ENCODE data around the gene FRK. TPM values are rescaled to one million over a fixed set of nuclear protein-coding genes. Genes with fewer than 3 reads are reported as not detected.

Gene FRK
- polyA plus RNA-seq, 4 donors: 2.9 to 11.2 (median 5.8) TPM

DNA sequence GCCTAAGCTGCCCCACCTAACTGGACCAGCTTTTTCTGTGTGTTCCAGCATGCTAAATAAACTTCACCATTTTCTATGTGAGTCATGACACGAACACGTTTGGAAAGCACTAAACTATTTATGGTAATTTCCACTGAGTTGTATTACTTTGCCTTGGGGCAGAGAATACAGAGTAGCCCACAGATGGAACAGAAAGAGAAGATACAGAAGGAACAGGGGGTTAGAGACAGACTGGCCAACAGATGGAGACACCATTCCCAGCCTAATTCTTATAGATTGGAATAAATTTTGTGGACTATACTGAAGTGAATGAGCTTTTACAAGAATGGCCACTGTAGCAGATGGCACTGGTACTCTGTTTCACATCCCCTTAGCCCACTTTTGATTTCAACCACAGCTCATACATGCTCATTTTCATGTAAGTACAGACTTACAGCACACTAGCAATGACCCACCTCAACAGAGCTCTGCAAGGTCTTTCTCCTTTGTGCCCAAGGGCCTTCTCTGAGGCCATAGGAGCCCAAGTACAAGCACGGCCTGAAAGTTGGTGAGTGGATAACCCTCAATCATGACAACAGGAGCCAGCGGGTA, 26.8 kb upstream of the FRK start:
- 64 to 78% (median 68%) methylated on average over 4 of the region's 4 CpGs for WGBS, 3 donors
- Histone ChIP-seq H3K4me3 (ENCODE audit: low read depth in 1 of 3, low read length in 3 of 3) (no peak overlapping the region), H3K36me3 (ENCODE audit: control insufficient read depth in 3 of 3, insufficient read depth in 2 of 3, low read depth in 1 of 3, low read length in 3 of 3) (no peaks in the 10 kb centered on the region), H3K4me1 (ENCODE audit: control insufficient read depth in 3 of 3, insufficient read depth in 2 of 3, low read depth in 1 of 3, low read length in 2 of 3) (no peaks in the 10 kb centered on the region), H3K27ac (ENCODE audit: low read depth in 1 of 3, low read length in 2 of 3) (no peak overlapping the region), H3K27me3 (ENCODE audit: control insufficient read depth in 3 of 3, insufficient read depth in 3 of 3, low read length in 3 of 3) (no peaks in the 10 kb centered on the region), H3K9me3 (ENCODE audit: control insufficient read depth in 2 of 2, insufficient read depth in 1 of 2, low read depth in 1 of 2, low read length in 1 of 2) (no peaks in the 10 kb centered on the region)
- DNase-seq: no peak
- FAIRE-seq: no peak

DNA sequence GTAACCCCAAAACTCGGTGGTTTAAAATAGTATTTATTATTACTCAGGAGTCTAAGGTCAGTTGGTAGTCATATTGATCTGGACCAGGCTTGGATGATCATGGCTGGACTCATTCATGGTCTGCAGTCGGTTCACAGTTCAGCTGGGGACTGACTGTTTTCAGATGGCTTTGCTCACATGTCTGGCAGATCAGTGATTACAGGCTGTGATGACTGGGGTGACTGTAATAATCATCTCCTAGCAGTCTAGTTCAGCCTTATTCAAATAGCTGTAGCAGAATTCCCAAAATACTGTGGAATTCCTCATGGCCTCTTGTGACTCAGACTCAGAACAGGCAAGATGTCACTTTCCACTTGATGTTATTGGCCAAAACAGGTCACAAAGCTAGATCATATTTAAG, 23.6 kb upstream of the FRK start:
- H3K9me3 ChIP-seq (ENCODE audit: control insufficient read depth in 2 of 2, insufficient read depth in 1 of 2, low read depth in 1 of 2, low read length in 1 of 2): no peaks in the 10 kb centered on the region
- no peak overlapping the region for H3K4me3 ChIP-seq (ENCODE audit: low read depth in 1 of 3, low read length in 3 of 3)
- H3K27me3 ChIP-seq (ENCODE audit: control insufficient read depth in 3 of 3, insufficient read depth in 3 of 3, low read length in 3 of 3): no peaks in the 10 kb centered on the region
- FAIRE-seq: no peak
- H3K36me3 ChIP-seq (ENCODE audit: control insufficient read depth in 3 of 3, insufficient read depth in 2 of 3, low read depth in 1 of 3, low read length in 3 of 3): no peaks in the 10 kb centered on the region
- no peak overlapping the region for H3K27ac ChIP-seq (ENCODE audit: low read depth in 1 of 3, low read length in 2 of 3)
- H3K4me1 ChIP-seq (ENCODE audit: control insufficient read depth in 3 of 3, insufficient read depth in 2 of 3, low read depth in 1 of 3, low read length in 2 of 3): no peaks in the 10 kb centered on the region
- DNase-seq: no peak
- whole genome bisulfite sequencing, 3 donors: 83 to 95% (median 88%) methylated on average over 2 of the region's 2 CpGs

DNA sequence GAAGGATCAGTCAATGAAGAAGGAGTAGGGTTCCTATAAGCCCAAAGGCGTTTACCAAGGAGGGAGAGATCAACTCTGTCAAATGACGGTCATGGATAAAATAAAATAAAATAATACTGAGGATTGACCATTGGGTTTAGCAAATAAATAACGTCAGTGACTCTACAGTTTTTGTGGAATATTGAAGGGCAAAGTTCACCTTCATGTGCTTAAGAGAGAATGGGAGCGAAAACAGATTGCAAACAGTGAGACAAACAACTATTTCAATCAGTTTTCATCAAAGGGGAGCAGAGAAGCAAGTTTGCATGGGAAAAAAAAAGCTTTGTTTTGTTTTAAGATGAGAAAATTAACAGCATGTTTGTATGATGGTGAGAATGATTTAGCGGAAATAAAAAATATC, 22.4 kb upstream of the FRK start:
- WGBS, 3 donors: 73 to 85% (median 74%) methylated on average over 5 of the region's 5 CpGs
- FAIRE-seq (no peak), DNase-seq (no peak)
- H3K36me3 ChIP-seq (ENCODE audit: control insufficient read depth in 3 of 3, insufficient read depth in 2 of 3, low read depth in 1 of 3, low read length in 3 of 3): no peaks in the 10 kb centered on the region
- no peaks in the 10 kb centered on the region for H3K9me3 ChIP-seq (ENCODE audit: control insufficient read depth in 2 of 2, insufficient read depth in 1 of 2, low read depth in 1 of 2, low read length in 1 of 2)
- no peaks in the 10 kb centered on the region for H3K4me1 ChIP-seq (ENCODE audit: control insufficient read depth in 3 of 3, insufficient read depth in 2 of 3, low read depth in 1 of 3, low read length in 2 of 3)
- H3K27me3 ChIP-seq (ENCODE audit: control insufficient read depth in 3 of 3, insufficient read depth in 3 of 3, low read length in 3 of 3): no peaks in the 10 kb centered on the region
- H3K27ac ChIP-seq (ENCODE audit: low read depth in 1 of 3, low read length in 2 of 3): no peak overlapping the region
- H3K4me3 ChIP-seq (ENCODE audit: low read depth in 1 of 3, low read length in 3 of 3): no peak overlapping the region

DNA sequence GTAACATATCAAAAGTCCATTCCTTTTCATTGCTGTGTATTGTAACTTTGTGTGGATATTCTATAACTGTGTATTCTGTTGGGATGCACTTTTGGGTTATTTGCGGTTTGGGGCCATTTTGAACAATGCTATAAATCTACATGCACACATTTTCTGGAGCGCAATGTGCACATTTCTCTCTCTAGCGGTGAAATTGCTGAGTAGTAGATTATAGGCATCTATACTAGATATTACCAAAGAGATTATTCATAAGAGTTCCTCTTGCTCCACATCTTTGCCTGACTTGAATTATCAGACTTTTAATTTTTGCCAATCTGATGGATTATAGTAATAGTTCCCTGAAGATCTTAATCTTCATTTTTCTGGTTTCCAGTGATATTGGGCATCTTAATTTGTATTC, 18.3 kb upstream of the FRK start:
- H3K36me3 ChIP-seq (ENCODE audit: control insufficient read depth in 3 of 3, insufficient read depth in 2 of 3, low read depth in 1 of 3, low read length in 3 of 3): no peaks in the 10 kb centered on the region
- no peaks in the 10 kb centered on the region for H3K27me3 ChIP-seq (ENCODE audit: control insufficient read depth in 3 of 3, insufficient read depth in 3 of 3, low read length in 3 of 3)
- DNase-seq: no peak
- WGBS, 3 donors: 98% methylated on average over 3 of the region's 3 CpGs
- H3K9me3 ChIP-seq (ENCODE audit: control insufficient read depth in 2 of 2, insufficient read depth in 1 of 2, low read depth in 1 of 2, low read length in 1 of 2): no peaks in the 10 kb centered on the region
- no peak for FAIRE-seq
- H3K4me1 ChIP-seq (ENCODE audit: control insufficient read depth in 3 of 3, insufficient read depth in 2 of 3, low read depth in 1 of 3, low read length in 2 of 3): no peaks in the 10 kb centered on the region
- H3K4me3 ChIP-seq (ENCODE audit: low read depth in 1 of 3, low read length in 3 of 3): no peak overlapping the region
- no peak overlapping the region for H3K27ac ChIP-seq (ENCODE audit: low read depth in 1 of 3, low read length in 2 of 3)

GRCh38 chr6:116078522-116078921, 17.8 kb upstream of the FRK start:
- WGBS, 3 donors: 73 to 84% (median 77%) methylated on average over 3 of the region's 3 CpGs
- Histone ChIP-seq H3K4me3 (ENCODE audit: low read depth in 1 of 3, low read length in 3 of 3) (no peak overlapping the region), H3K4me1 (ENCODE audit: control insufficient read depth in 3 of 3, insufficient read depth in 2 of 3, low read depth in 1 of 3, low read length in 2 of 3) (no peaks in the 10 kb centered on the region), H3K36me3 (ENCODE audit: control insufficient read depth in 3 of 3, insufficient read depth in 2 of 3, low read depth in 1 of 3, low read length in 3 of 3) (no peaks in the 10 kb centered on the region), H3K27me3 (ENCODE audit: control insufficient read depth in 3 of 3, insufficient read depth in 3 of 3, low read length in 3 of 3) (no peaks in the 10 kb centered on the region), H3K27ac (ENCODE audit: low read depth in 1 of 3, low read length in 2 of 3) (no peak overlapping the region), H3K9me3 (ENCODE audit: control insufficient read depth in 2 of 2, insufficient read depth in 1 of 2, low read depth in 1 of 2, low read length in 1 of 2) (no peaks in the 10 kb centered on the region)
- no peak for FAIRE-seq
- DNase-seq: no peak

- 91 to 96% (median 96%) methylated on average over 2 of the region's 2 CpGs for WGBS, 3 donors
- FAIRE-seq: no peak
- no peak for DNase-seq
Measured at GRCh38 chr6:116074732-116075390, 14.2 kb upstream of the FRK start.

DNA sequence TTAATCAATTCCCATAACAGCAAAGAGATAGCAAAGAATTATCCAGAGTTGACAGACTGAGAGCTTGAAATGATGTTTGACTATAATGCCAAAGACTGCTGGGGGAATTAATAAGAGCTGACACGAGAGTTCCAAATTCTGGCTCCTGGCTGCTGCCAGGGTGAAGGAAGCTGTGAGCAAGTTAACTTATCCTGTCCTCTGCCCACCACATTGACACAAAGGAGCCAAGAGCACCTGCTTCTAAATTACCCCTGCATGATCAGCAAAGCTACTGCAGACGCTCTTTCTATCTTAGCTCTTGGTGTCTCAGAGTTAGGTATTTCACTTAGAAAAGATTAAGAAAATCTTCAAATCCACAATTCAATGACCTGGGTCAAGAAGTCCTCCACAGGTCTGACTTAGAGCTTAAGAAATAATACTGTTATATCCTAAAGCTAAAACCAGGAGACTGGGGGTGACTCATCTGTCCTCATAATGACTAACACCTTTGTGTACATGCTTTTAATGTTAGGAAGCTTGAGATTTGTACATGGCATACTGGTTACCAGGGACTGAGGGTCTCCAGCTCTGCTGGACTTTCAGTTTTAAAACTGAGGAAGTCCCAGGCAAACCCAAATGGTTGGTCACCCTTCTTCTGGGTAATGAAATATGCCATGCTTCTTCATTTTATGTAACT, 13.2 kb upstream of the FRK start:
- H3K27ac ChIP-seq (ENCODE audit: low read depth in 1 of 3, low read length in 2 of 3): no peak overlapping the region
- WGBS, 3 donors: 69 to 83% (median 83%) methylated on average over 2 of the region's 2 CpGs
- no peak for FAIRE-seq

More at GRCh38 chr6:116074732-116075390, 14.2 kb upstream of the FRK start:
- Histone ChIP-seq H3K27ac (ENCODE audit: low read depth in 1 of 3, low read length in 2 of 3) (no peak overlapping the region), H3K27me3 (ENCODE audit: control insufficient read depth in 3 of 3, insufficient read depth in 3 of 3, low read length in 3 of 3) (no peaks in the 10 kb centered on the region), H3K4me1 (ENCODE audit: control insufficient read depth in 3 of 3, insufficient read depth in 2 of 3, low read depth in 1 of 3, low read length in 2 of 3) (no peaks in the 10 kb centered on the region), H3K36me3 (ENCODE audit: control insufficient read depth in 3 of 3, insufficient read depth in 2 of 3, low read depth in 1 of 3, low read length in 3 of 3) (no peaks in the 10 kb centered on the region), H3K9me3 (ENCODE audit: control insufficient read depth in 2 of 2, insufficient read depth in 1 of 2, low read depth in 1 of 2, low read length in 1 of 2) (no peaks in the 10 kb centered on the region), H3K4me3 (ENCODE audit: low read depth in 1 of 3, low read length in 3 of 3) (no peak overlapping the region)

DNA sequence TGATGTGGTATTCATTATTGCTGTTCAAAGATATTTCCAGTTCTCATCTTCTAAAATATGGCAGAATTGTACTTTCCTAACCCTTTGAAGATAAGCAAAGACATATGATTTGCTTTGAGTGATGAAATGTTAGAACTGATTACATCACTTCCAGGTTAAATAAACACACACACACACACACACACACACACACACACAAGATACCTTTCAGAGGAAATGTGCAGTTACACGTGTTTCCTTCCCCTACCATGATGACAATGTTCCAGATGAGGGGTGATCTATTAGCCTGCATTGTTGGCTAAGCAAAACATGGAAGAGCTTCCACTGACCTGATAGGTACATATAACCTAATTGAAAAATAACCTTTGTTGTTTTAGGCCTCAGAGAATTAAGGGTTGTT, 11.7 kb upstream of the FRK start:
- Histone ChIP-seq H3K4me1 (ENCODE audit: control insufficient read depth in 3 of 3, insufficient read depth in 2 of 3, low read depth in 1 of 3, low read length in 2 of 3) (no peaks in the 10 kb centered on the region), H3K27ac (ENCODE audit: low read depth in 1 of 3, low read length in 2 of 3) (no peak overlapping the region), H3K4me3 (ENCODE audit: low read depth in 1 of 3, low read length in 3 of 3) (no peak overlapping the region), H3K9me3 (ENCODE audit: control insufficient read depth in 2 of 2, insufficient read depth in 1 of 2, low read depth in 1 of 2, low read length in 1 of 2) (no peaks in the 10 kb centered on the region), H3K36me3 (ENCODE audit: control insufficient read depth in 3 of 3, insufficient read depth in 2 of 3, low read depth in 1 of 3, low read length in 3 of 3) (no peaks in the 10 kb centered on the region), H3K27me3 (ENCODE audit: control insufficient read depth in 3 of 3, insufficient read depth in 3 of 3, low read length in 3 of 3) (no peaks in the 10 kb centered on the region)
- FAIRE-seq (no peak), DNase-seq (peak in 1 of 2 donors; percentile 41)
- 40 to 74% (median 49%) methylated on average over 1 of the region's 1 CpG for WGBS, 3 donors

More for the DNA sequence above, 13.2 kb upstream of the FRK start:
- Histone ChIP-seq H3K27me3 (ENCODE audit: control insufficient read depth in 3 of 3, insufficient read depth in 3 of 3, low read length in 3 of 3) (no peaks in the 10 kb centered on the region), H3K9me3 (ENCODE audit: control insufficient read depth in 2 of 2, insufficient read depth in 1 of 2, low read depth in 1 of 2, low read length in 1 of 2) (no peaks in the 10 kb centered on the region), H3K4me3 (ENCODE audit: low read depth in 1 of 3, low read length in 3 of 3) (no peak overlapping the region), H3K36me3 (ENCODE audit: control insufficient read depth in 3 of 3, insufficient read depth in 2 of 3, low read depth in 1 of 3, low read length in 3 of 3) (no peaks in the 10 kb centered on the region), H3K4me1 (ENCODE audit: control insufficient read depth in 3 of 3, insufficient read depth in 2 of 3, low read depth in 1 of 3, low read length in 2 of 3) (no peaks in the 10 kb centered on the region)
- no peak for DNase-seq
